Amygdala (tissue), 56 donors: Measurements from ENCODE around the gene RIC1.
A peak's percentile ranks its signal among the peaks of the same experiment; 100 is the strongest.
"Not testable (repeated sequence)": the region's sequence is repeated elsewhere in the genome, so short reads cannot be mapped to it uniquely, and the experiment has no call there.

Source experiments
- DNase-seq, 56 donors: peaks; one replicate each; lab custom pipeline; 2025; lab: John Stamatoyannopoulos, UW

The RIC1 gene

GRCh38 chr9:5652821-5653220, 23.9 kb downstream of the RIC1 start:
- no peak for DNase-seq

- not testable (repeated sequence) for DNase-seq
Measured at GRCh38 chr9:5662804-5663203, 33.9 kb downstream of the RIC1 start.

GRCh38 chr9:5665059-5665458, 36.2 kb downstream of the RIC1 start:
- no peak for DNase-seq

- DNase-seq, result no peak
Measured at GRCh38 chr9:5667391-5667790, 38.5 kb downstream of the RIC1 start.

GRCh38 chr9:5670079-5670478, 41.2 kb downstream of the RIC1 start:
- DNase-seq, result peak in 12 of 56 donors; percentile 0 to 30 (median 4)

GRCh38 chr9:5671711-5672353, 42.9 kb downstream of the RIC1 start:
- no peak for DNase-seq

- not testable (repeated sequence) for DNase-seq
Measured at GRCh38 chr9:5675046-5675445, 46.1 kb downstream of the RIC1 start.

- DNase-seq, result not testable (repeated sequence)
Measured at GRCh38 chr9:5683591-5683990, 54.7 kb downstream of the RIC1 start.

GRCh38 chr9:5684101-5684500, 55.2 kb downstream of the RIC1 start:
- no peak for DNase-seq

- DNase-seq, result no peak
Measured at GRCh38 chr9:5688109-5688508, 59.2 kb downstream of the RIC1 start.

- no peak for DNase-seq
Measured at GRCh38 chr9:5690278-5690677, 61.4 kb downstream of the RIC1 start.

GRCh38 chr9:5695860-5696259, 67.0 kb downstream of the RIC1 start:
- no peak for DNase-seq

GRCh38 chr9:5696884-5697283, 68.0 kb downstream of the RIC1 start:
- no peak for DNase-seq

- no peak for DNase-seq
Measured at GRCh38 chr9:5698004-5698403, 69.1 kb downstream of the RIC1 start.

- DNase-seq, result no peak
Measured at GRCh38 chr9:5698810-5699556, 70.1 kb downstream of the RIC1 start.

- DNase-seq, result no peak
Measured at GRCh38 chr9:5708414-5708813, 79.5 kb downstream of the RIC1 start.

GRCh38 chr9:5712651-5713390, 83.9 kb downstream of the RIC1 start:
- DNase-seq, result no peak

- DNase-seq, result no peak
Measured at GRCh38 chr9:5714501-5715401, 85.8 kb downstream of the RIC1 start.

- no peak for DNase-seq
Measured at GRCh38 chr9:5715548-5716127, 86.7 kb downstream of the RIC1 start.

GRCh38 chr9:5717434-5717833, 88.5 kb downstream of the RIC1 start:
- not testable (repeated sequence) for DNase-seq
